Non-pigmented ciliary epithelial cell (primary cell): ENCODE data around the gene TAF5L.
"Not testable (repeated sequence)": the region's sequence is repeated elsewhere in the genome, so short reads cannot be mapped to it uniquely, and the experiment has no call there.

ENCODE experiments used
- DNase-seq: peaks from one replicate; pipeline ENCODE4 v3.0.0-alpha.2; 2010; ENCODE audit warnings: low read depth

TAF5L gene

GRCh38 chr1:229603371-229604005 is 22.4 kb downstream of the TAF5L start:
- DNase-seq, result no peak

- DNase-seq, result no peak
Measured at GRCh38 chr1:229600229-229600628, 25.7 kb downstream of the TAF5L start.

- no peak for DNase-seq
Measured at GRCh38 chr1:229599218-229599954, 26.5 kb downstream of the TAF5L start.

GRCh38 chr1:229597877-229598276 is 28.0 kb downstream of the TAF5L start:
- DNase-seq, result no peak

- peak; percentile 34 for DNase-seq
Measured at GRCh38 chr1:229596925-229597699, 28.8 kb downstream of the TAF5L start.

GRCh38 chr1:229595876-229596275 is 30.0 kb downstream of the TAF5L start:
- not testable (repeated sequence) for DNase-seq

GRCh38 chr1:229594227-229595008 is 31.5 kb downstream of the TAF5L start:
- no peak for DNase-seq

GRCh38 chr1:229593800-229594199 is 32.1 kb downstream of the TAF5L start:
- DNase-seq, result no peak

GRCh38 chr1:229590119-229590518 is 35.8 kb downstream of the TAF5L start:
- DNase-seq, result no peak

- DNase-seq, result no peak
Measured at GRCh38 chr1:229585338-229585737, 40.6 kb downstream of the TAF5L start.

GRCh38 chr1:229582715-229583114 is 43.2 kb downstream of the TAF5L start:
- DNase-seq, result no peak

- DNase-seq, result no peak
Measured at GRCh38 chr1:229582011-229582694, 43.8 kb downstream of the TAF5L start.

GRCh38 chr1:229581485-229581884 is 44.4 kb downstream of the TAF5L start:
- no peak for DNase-seq

GRCh38 chr1:229579059-229579673 is 46.8 kb downstream of the TAF5L start:
- DNase-seq, result no peak

- DNase-seq, result no peak
Measured at GRCh38 chr1:229578168-229579058, 47.5 kb downstream of the TAF5L start.

- no peak for DNase-seq
Measured at GRCh38 chr1:229574679-229575442, 51.1 kb downstream of the TAF5L start.

- DNase-seq, result no peak
Measured at GRCh38 chr1:229572286-229572685, 53.6 kb downstream of the TAF5L start.

GRCh38 chr1:229570891-229571516 is 54.9 kb downstream of the TAF5L start:
- no peak for DNase-seq

- DNase-seq, result no peak
Measured at GRCh38 chr1:229570305-229570704, 55.6 kb downstream of the TAF5L start.
